Measurements from ENCODE around the gene PIP4K2A.

The PIP4K2A gene

GRCh38 chr10:22647244-22647643 lies 67.1 kb downstream of the PIP4K2A start:
- Histone ChIP-seq H3K27ac (ENCODE audit: low read depth, low read length) (no peak overlapping the region), H3K4me3 (ENCODE audit: low read depth in 1 of 2, low read length in 2 of 2) (no peak overlapping the region), H3K9ac (ENCODE audit: low read length) (no peak overlapping the region), H3K4me1 (ENCODE audit: insufficient read depth, low read length) (peaks cover 13% of the 10 kb centered on the region), H3K36me3 (ENCODE audit: insufficient read depth, low read length) (no peaks in the 10 kb centered on the region), H3K9me3 (ENCODE audit: low read length) (no peaks in the 10 kb centered on the region), H3K27me3 (ENCODE audit: control insufficient read depth in 1 of 2, insufficient read depth in 2 of 2, low read length in 2 of 2) (no peaks in the 10 kb centered on the region)

DNA sequence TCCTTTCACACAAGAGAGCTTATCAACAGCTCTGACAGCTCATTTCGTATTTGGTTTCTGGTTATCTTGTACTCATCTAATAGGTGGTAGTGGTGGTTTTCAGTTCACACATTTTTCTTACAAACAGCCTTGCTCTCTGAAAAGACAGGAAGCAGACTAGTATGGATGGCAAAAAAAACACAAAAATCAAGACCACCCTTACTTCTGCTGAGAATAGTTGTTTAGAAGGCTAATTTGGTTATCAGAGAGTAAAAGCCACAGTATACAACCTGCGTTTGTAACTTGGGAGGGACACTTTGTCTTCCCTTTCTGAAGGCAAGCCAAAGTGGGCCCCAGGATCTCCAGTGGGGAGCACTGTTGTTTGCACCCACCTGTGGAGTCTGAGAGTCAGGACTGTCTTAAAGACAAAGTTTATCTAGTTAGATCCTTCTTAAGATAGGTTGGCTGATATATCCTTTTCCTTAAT lies 68.0 kb downstream of the PIP4K2A start:
- H3K36me3 ChIP-seq (ENCODE audit: insufficient read depth, low read length) = no peaks in the 10 kb centered on the region
- H3K27me3 ChIP-seq (ENCODE audit: control insufficient read depth in 1 of 2, insufficient read depth in 2 of 2, low read length in 2 of 2) = no peaks in the 10 kb centered on the region
- H3K4me3 ChIP-seq (ENCODE audit: low read depth in 1 of 2, low read length in 2 of 2) = no peak overlapping the region
- no peak overlapping the region for H3K9ac ChIP-seq (ENCODE audit: low read length)
- no peak overlapping the region for H3K27ac ChIP-seq (ENCODE audit: low read depth, low read length)
- peaks cover 13% of the 10 kb centered on the region for H3K4me1 ChIP-seq (ENCODE audit: insufficient read depth, low read length)
- H3K9me3 ChIP-seq (ENCODE audit: low read length) = no peaks in the 10 kb centered on the region

DNA sequence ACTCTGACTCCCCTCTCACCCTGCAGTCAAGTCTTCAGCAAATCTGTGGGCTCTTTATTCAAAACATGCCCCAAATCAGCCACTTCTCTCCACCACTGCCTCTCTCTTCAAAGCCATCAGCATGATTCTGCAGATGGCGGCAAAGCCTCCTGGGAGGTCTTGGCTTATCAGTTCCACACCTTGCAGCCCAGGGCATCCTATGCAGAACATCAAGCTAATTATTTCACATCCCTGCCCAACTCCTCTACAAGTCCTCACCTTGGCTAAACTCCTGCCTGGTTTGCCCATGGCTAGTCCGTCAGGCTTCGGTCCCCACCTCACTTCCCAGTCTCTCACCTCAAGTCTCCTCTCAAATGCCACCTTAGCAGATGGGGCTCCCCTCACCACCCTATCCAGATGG lies 70.2 kb downstream of the PIP4K2A start:
- Histone ChIP-seq H3K9ac (ENCODE audit: low read length) (no peak overlapping the region), H3K4me3 (ENCODE audit: low read depth in 1 of 2, low read length in 2 of 2) (no peak overlapping the region), H3K4me1 (ENCODE audit: insufficient read depth, low read length) (peaks cover 7% of the 10 kb centered on the region), H3K9me3 (ENCODE audit: low read length) (no peaks in the 10 kb centered on the region), H3K36me3 (ENCODE audit: insufficient read depth, low read length) (no peaks in the 10 kb centered on the region), H3K27me3 (ENCODE audit: control insufficient read depth in 1 of 2, insufficient read depth in 2 of 2, low read length in 2 of 2) (no peaks in the 10 kb centered on the region), H3K27ac (ENCODE audit: low read depth, low read length) (no peak overlapping the region)

GRCh38 chr10:22643775-22644174 lies 70.6 kb downstream of the PIP4K2A start:
- H3K36me3 ChIP-seq (ENCODE audit: insufficient read depth, low read length) = no peaks in the 10 kb centered on the region
- no peak overlapping the region for H3K27ac ChIP-seq (ENCODE audit: low read depth, low read length)
- H3K9ac ChIP-seq (ENCODE audit: low read length) = no peak overlapping the region
- no peaks in the 10 kb centered on the region for H3K9me3 ChIP-seq (ENCODE audit: low read length)
- H3K4me3 ChIP-seq (ENCODE audit: low read depth in 1 of 2, low read length in 2 of 2) = no peak overlapping the region
- H3K4me1 ChIP-seq (ENCODE audit: insufficient read depth, low read length) = peaks cover 7% of the 10 kb centered on the region
- no peaks in the 10 kb centered on the region for H3K27me3 ChIP-seq (ENCODE audit: control insufficient read depth in 1 of 2, insufficient read depth in 2 of 2, low read length in 2 of 2)

DNA sequence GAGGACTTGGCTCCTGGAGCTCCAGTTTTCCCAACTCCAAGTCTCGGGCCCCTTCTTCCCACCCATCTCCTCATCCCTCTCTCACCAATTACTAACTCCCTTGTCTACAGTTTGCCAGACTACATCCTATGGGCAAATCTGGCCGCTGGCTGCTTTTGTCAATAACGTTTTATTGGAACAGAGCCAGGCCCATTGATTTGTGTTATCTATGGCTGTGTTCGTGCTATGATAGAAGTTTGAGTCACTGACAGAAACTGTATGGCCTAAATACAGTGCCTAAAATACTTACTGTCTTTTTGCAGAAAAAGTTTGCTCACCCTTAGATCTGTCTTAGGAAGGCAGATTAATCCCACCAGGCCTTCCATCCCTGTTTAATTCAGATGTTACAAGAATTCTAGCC lies 71.3 kb downstream of the PIP4K2A start:
- no peaks in the 10 kb centered on the region for H3K9me3 ChIP-seq (ENCODE audit: low read length)
- H3K4me1 ChIP-seq (ENCODE audit: insufficient read depth, low read length) = peaks cover 6% of the 10 kb centered on the region
- no peaks in the 10 kb centered on the region for H3K27me3 ChIP-seq (ENCODE audit: control insufficient read depth in 1 of 2, insufficient read depth in 2 of 2, low read length in 2 of 2)
- no peak overlapping the region for H3K4me3 ChIP-seq (ENCODE audit: low read depth in 1 of 2, low read length in 2 of 2)
- H3K9ac ChIP-seq (ENCODE audit: low read length) = no peak overlapping the region
- no peak overlapping the region for H3K27ac ChIP-seq (ENCODE audit: low read depth, low read length)
- no peaks in the 10 kb centered on the region for H3K36me3 ChIP-seq (ENCODE audit: insufficient read depth, low read length)

GRCh38 chr10:22641743-22642142 lies 72.6 kb downstream of the PIP4K2A start:
- Histone ChIP-seq H3K27ac (ENCODE audit: low read depth, low read length) (no peak overlapping the region), H3K36me3 (ENCODE audit: insufficient read depth, low read length) (no peaks in the 10 kb centered on the region), H3K9me3 (ENCODE audit: low read length) (no peaks in the 10 kb centered on the region), H3K4me3 (ENCODE audit: low read depth in 1 of 2, low read length in 2 of 2) (no peak overlapping the region), H3K4me1 (ENCODE audit: insufficient read depth, low read length) (no peaks in the 10 kb centered on the region), H3K27me3 (ENCODE audit: control insufficient read depth in 1 of 2, insufficient read depth in 2 of 2, low read length in 2 of 2) (no peaks in the 10 kb centered on the region), H3K9ac (ENCODE audit: low read length) (no peak overlapping the region)

- H3K27me3 ChIP-seq (ENCODE audit: control insufficient read depth in 1 of 2, insufficient read depth in 2 of 2, low read length in 2 of 2) = no peaks in the 10 kb centered on the region
- H3K27ac ChIP-seq (ENCODE audit: low read depth, low read length) = no peak overlapping the region
- no peak overlapping the region for H3K9ac ChIP-seq (ENCODE audit: low read length)
These were observed 74.0 kb downstream of the PIP4K2A start for GRCh38 chr10:22640359-22640758.

GRCh38 chr10:22638863-22639262 lies 75.5 kb downstream of the PIP4K2A start:
- H3K4me1 ChIP-seq (ENCODE audit: insufficient read depth, low read length) = no peaks in the 10 kb centered on the region
- no peak overlapping the region for H3K9ac ChIP-seq (ENCODE audit: low read length)
- H3K27ac ChIP-seq (ENCODE audit: low read depth, low read length) = no peak overlapping the region
- no peak overlapping the region for H3K4me3 ChIP-seq (ENCODE audit: low read depth in 1 of 2, low read length in 2 of 2)
- no peaks in the 10 kb centered on the region for H3K27me3 ChIP-seq (ENCODE audit: control insufficient read depth in 1 of 2, insufficient read depth in 2 of 2, low read length in 2 of 2)
- H3K9me3 ChIP-seq (ENCODE audit: low read length) = no peaks in the 10 kb centered on the region
- no peaks in the 10 kb centered on the region for H3K36me3 ChIP-seq (ENCODE audit: insufficient read depth, low read length)

More at GRCh38 chr10:22640359-22640758, 74.0 kb downstream of the PIP4K2A start:
- Histone ChIP-seq H3K9me3 (ENCODE audit: low read length) (no peaks in the 10 kb centered on the region), H3K4me1 (ENCODE audit: insufficient read depth, low read length) (no peaks in the 10 kb centered on the region), H3K36me3 (ENCODE audit: insufficient read depth, low read length) (no peaks in the 10 kb centered on the region), H3K4me3 (ENCODE audit: low read depth in 1 of 2, low read length in 2 of 2) (no peak overlapping the region)

- Histone ChIP-seq H3K36me3 (ENCODE audit: insufficient read depth, low read length) (no peaks in the 10 kb centered on the region), H3K27ac (ENCODE audit: low read depth, low read length) (no peak overlapping the region), H3K4me1 (ENCODE audit: insufficient read depth, low read length) (no peaks in the 10 kb centered on the region), H3K4me3 (ENCODE audit: low read depth in 1 of 2, low read length in 2 of 2) (no peak overlapping the region), H3K9me3 (ENCODE audit: low read length) (no peaks in the 10 kb centered on the region), H3K9ac (ENCODE audit: low read length) (no peak overlapping the region), H3K27me3 (ENCODE audit: control insufficient read depth in 1 of 2, insufficient read depth in 2 of 2, low read length in 2 of 2) (no peaks in the 10 kb centered on the region)
These were observed 76.9 kb downstream of the PIP4K2A start for GRCh38 chr10:22637491-22637890.

- H3K4me3 ChIP-seq (ENCODE audit: low read depth in 1 of 2, low read length in 2 of 2) = no peak overlapping the region
- no peak overlapping the region for H3K27ac ChIP-seq (ENCODE audit: low read depth, low read length)
- no peaks in the 10 kb centered on the region for H3K4me1 ChIP-seq (ENCODE audit: insufficient read depth, low read length)
- no peaks in the 10 kb centered on the region for H3K27me3 ChIP-seq (ENCODE audit: control insufficient read depth in 1 of 2, insufficient read depth in 2 of 2, low read length in 2 of 2)
- no peak overlapping the region for H3K9ac ChIP-seq (ENCODE audit: low read length)
- H3K36me3 ChIP-seq (ENCODE audit: insufficient read depth, low read length) = no peaks in the 10 kb centered on the region
- no peaks in the 10 kb centered on the region for H3K9me3 ChIP-seq (ENCODE audit: low read length)
These were observed 78.7 kb downstream of the PIP4K2A start for GRCh38 chr10:22635650-22636049.

DNA sequence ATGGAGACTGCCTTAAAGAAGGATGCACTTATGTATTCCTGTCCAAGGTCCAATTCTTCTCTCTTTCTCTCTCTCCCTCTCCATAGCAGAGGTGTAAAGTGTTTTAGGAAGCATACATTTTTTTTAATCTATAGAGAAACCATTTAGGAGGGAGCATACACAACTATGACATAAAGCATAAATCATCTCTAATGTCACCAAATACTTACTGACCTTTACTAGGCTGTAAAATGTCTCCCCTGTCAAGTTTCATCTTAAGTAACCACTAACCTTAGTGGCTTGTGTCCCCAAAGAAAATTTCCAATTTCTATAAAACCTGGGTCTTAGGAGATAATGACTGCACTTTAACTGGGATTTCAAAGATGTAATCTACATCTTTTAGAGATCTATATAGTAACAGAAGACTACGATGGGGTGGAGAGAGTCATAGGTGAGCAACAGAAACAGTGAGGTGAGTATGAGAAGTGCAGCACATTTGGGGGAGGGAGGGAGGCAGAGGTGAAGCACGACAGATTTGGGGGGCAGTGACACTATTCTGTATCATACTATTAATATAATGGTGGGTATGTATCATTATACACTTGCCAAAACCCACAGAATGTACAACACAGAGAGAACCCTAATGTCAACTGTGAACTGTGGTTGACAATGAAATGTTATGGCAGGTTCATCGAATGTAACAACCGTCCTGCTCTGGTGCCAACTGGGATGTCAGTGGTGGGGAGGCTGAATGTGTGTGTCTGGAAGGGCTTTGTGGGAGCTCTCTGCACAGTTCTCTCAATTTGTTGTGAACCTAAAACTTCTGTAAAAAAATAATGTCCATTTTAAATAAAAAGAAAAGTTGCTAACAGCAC lies 79.5 kb downstream of the PIP4K2A start:
- Histone ChIP-seq H3K4me1 (ENCODE audit: insufficient read depth, low read length) (no peaks in the 10 kb centered on the region), H3K4me3 (ENCODE audit: low read depth in 1 of 2, low read length in 2 of 2) (no peak overlapping the region), H3K36me3 (ENCODE audit: insufficient read depth, low read length) (no peaks in the 10 kb centered on the region), H3K9ac (ENCODE audit: low read length) (no peak overlapping the region), H3K27me3 (ENCODE audit: control insufficient read depth in 1 of 2, insufficient read depth in 2 of 2, low read length in 2 of 2) (no peaks in the 10 kb centered on the region), H3K27ac (ENCODE audit: low read depth, low read length) (no peak overlapping the region), H3K9me3 (ENCODE audit: low read length) (no peaks in the 10 kb centered on the region)

- H3K4me1 ChIP-seq (ENCODE audit: insufficient read depth, low read length) = no peaks in the 10 kb centered on the region
- no peaks in the 10 kb centered on the region for H3K27me3 ChIP-seq (ENCODE audit: control insufficient read depth in 1 of 2, insufficient read depth in 2 of 2, low read length in 2 of 2)
- no peak overlapping the region for H3K4me3 ChIP-seq (ENCODE audit: low read depth in 1 of 2, low read length in 2 of 2)
- H3K9me3 ChIP-seq (ENCODE audit: low read length) = no peaks in the 10 kb centered on the region
- H3K36me3 ChIP-seq (ENCODE audit: insufficient read depth, low read length) = no peaks in the 10 kb centered on the region
- no peak overlapping the region for H3K9ac ChIP-seq (ENCODE audit: low read length)
- H3K27ac ChIP-seq (ENCODE audit: low read depth, low read length) = no peak overlapping the region
These were observed 80.3 kb downstream of the PIP4K2A start for GRCh38 chr10:22634093-22634492.
